ENCODE data around the gene NOM1.

- TF ChIP-seq, protein P1, sequence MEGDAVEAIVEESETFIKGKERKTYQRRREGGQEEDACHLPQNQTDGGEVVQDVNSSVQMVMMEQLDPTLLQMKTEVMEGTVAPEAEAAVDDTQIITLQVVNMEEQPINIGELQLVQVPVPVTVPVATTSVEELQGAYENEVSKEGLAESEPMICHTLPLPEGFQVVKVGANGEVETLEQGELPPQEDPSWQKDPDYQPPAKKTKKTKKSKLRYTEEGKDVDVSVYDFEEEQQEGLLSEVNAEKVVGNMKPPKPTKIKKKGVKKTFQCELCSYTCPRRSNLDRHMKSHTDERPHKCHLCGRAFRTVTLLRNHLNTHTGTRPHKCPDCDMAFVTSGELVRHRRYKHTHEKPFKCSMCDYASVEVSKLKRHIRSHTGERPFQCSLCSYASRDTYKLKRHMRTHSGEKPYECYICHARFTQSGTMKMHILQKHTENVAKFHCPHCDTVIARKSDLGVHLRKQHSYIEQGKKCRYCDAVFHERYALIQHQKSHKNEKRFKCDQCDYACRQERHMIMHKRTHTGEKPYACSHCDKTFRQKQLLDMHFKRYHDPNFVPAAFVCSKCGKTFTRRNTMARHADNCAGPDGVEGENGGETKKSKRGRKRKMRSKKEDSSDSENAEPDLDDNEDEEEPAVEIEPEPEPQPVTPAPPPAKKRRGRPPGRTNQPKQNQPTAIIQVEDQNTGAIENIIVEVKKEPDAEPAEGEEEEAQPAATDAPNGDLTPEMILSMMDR (IDR thresholded peaks at IDR 0.05; ENCODE audit: insufficient read depth, low read depth, low read length): no peak
- no peak for TF ChIP-seq EZH2 (IDR thresholded peaks at IDR 0.05; ENCODE audit: insufficient read depth, low read length)
Observed at GRCh38 chr7:156940421-156941122, 8.9 kb upstream of the NOM1 start.

Measured in astrocyte (in vitro differentiated cells and primary cell).